HG03097 (cell line): ENCODE data around the gene E2F2.
"Not testable (repeated sequence)": the region's sequence is repeated elsewhere in the genome, so short reads cannot be mapped to it uniquely, and the experiment has no call there.

Source experiments
- ATAC-seq: cut with Tn5 transposase; IDR thresholded peaks from one replicate; pipeline ENCODE4 v1.9.1; 2021; ENCODE audit not compliant: unreplicated experiment, low FRiP score

The E2F2 gene

GRCh38 chr1:23525558-23526250 is 5.3 kb downstream of the E2F2 start:
- ATAC-seq: no peak

GRCh38 chr1:23524716-23525401 is 6.2 kb downstream of the E2F2 start:
- no peak for ATAC-seq

- no peak for ATAC-seq
Measured at GRCh38 chr1:23524163-23524562, 6.9 kb downstream of the E2F2 start.

GRCh38 chr1:23522244-23522982 is 8.6 kb downstream of the E2F2 start:
- no peak for ATAC-seq

- no peak for ATAC-seq
Measured at GRCh38 chr1:23521588-23521987, 9.4 kb downstream of the E2F2 start.

- ATAC-seq: no peak
Measured at GRCh38 chr1:23517581-23517980, 13.5 kb downstream of the E2F2 start.

- ATAC-seq: no peak
Measured at GRCh38 chr1:23515905-23516304, 15.1 kb downstream of the E2F2 start.

GRCh38 chr1:23514111-23514679 is 16.8 kb downstream of the E2F2 start:
- ATAC-seq: no peak

GRCh38 chr1:23509896-23510295 is 21.1 kb downstream of the E2F2 start:
- ATAC-seq: no peak

- ATAC-seq: no peak
Measured at GRCh38 chr1:23506376-23507107, 24.5 kb downstream of the E2F2 start.

GRCh38 chr1:23505851-23506250 is 25.2 kb downstream of the E2F2 start:
- no peak for ATAC-seq

- ATAC-seq: not testable (repeated sequence)
Measured at GRCh38 chr1:23504156-23504555, 26.9 kb downstream of the E2F2 start.

- ATAC-seq: no peak
Measured at GRCh38 chr1:23502951-23503350, 28.1 kb downstream of the E2F2 start.

GRCh38 chr1:23500466-23500865 is 30.6 kb downstream of the E2F2 start:
- ATAC-seq: no peak

- no peak for ATAC-seq
Measured at GRCh38 chr1:23497777-23498439, 33.1 kb downstream of the E2F2 start.

- no peak for ATAC-seq
Measured at GRCh38 chr1:23496490-23497181, 34.4 kb downstream of the E2F2 start.

GRCh38 chr1:23494836-23495235 is 36.2 kb downstream of the E2F2 start:
- ATAC-seq: not testable (repeated sequence)

- not testable (repeated sequence) for ATAC-seq
Measured at GRCh38 chr1:23492776-23493175, 38.3 kb downstream of the E2F2 start.

- ATAC-seq: no peak
Measured at GRCh38 chr1:23492132-23492720, 38.8 kb downstream of the E2F2 start.
